Adrenal gland (tissue), 5 donors: ENCODE measurements around the gene NUPR1.

Source experiments
- POLR2A ChIP-seq, 2 donors: fragments of 450-650 bp; IDR thresholded peaks; one replicate each; pipeline ENCODE4 v1.6.1; 2017; ENCODE audit warnings: antibody characterized with exemption in 2 of 2, mild to moderate bottlenecking in 2 of 2, moderate library complexity in 1 of 2
- TF ChIP-seq, protein P1 (sequence below), 6 experiments: fragments of 450-650 bp in 4 of 6; fragments of 200-600 bp in 2 of 6; sonication (generic) in 1 of 6; IDR thresholded peaks; 1 replicate in 5 of 6; 2 replicates in 1 of 6; pipeline versions ENCODE4 v1.5.1 to v1.8.0; 2016 to 2021; ENCODE audit warnings: antibody characterized with exemption in 6 of 6, mild to moderate bottlenecking in 2 of 6, moderate library complexity in 1 of 6
- donor health status: DM: no; HTN: no; CAD: no.

DNA sequence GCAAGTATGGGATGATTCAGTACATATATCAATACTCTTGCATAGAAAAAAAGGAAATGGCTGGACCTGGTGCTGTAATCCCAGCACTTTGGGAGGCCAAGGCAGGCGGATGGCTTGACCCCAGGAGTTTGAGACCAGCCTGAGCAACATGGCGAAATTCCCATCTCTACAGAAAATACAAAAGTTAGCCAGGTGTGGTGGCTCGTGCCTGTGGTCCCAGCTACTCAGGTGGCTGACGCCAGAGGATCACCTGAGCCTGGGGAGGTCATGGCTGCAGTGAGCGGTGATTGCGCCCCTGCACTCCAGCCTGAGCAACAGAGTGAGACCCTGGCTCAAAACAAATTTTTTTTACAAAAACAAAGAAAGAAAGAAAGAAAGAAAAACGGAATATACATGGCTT lies 7.9 kb upstream of the NUPR1 start:
- TF ChIP-seq, protein P1, sequence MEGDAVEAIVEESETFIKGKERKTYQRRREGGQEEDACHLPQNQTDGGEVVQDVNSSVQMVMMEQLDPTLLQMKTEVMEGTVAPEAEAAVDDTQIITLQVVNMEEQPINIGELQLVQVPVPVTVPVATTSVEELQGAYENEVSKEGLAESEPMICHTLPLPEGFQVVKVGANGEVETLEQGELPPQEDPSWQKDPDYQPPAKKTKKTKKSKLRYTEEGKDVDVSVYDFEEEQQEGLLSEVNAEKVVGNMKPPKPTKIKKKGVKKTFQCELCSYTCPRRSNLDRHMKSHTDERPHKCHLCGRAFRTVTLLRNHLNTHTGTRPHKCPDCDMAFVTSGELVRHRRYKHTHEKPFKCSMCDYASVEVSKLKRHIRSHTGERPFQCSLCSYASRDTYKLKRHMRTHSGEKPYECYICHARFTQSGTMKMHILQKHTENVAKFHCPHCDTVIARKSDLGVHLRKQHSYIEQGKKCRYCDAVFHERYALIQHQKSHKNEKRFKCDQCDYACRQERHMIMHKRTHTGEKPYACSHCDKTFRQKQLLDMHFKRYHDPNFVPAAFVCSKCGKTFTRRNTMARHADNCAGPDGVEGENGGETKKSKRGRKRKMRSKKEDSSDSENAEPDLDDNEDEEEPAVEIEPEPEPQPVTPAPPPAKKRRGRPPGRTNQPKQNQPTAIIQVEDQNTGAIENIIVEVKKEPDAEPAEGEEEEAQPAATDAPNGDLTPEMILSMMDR (IDR thresholded peaks at IDR 0.05), result no peak
- no peak for TF ChIP-seq POLR2A (IDR thresholded peaks at IDR 0.05)
